Esophagus mucosa (tissue), 1 donor: ENCODE data around the gene EVPL. TPM values are rescaled to one million over a fixed set of nuclear protein-coding genes. Genes with fewer than 3 reads are reported as not detected.
"Not testable (repeated sequence)": the region's sequence is repeated elsewhere in the genome, so short reads cannot be mapped to it uniquely, and the experiment has no call there.

Experiments used
- ATAC-seq: fragments of 200-7000 bp; cut with Tn5 transposase; one replicate; pipeline ENCODE4 v1.9.1; 2020
- total RNA-seq: library from RNA; stranded (reverse); gene quantifications from one replicate; pipeline ENCODE4 v1.2.4, GENCODE V29; 2023
- donor health status: DM: yes; HTN: yes; CAD: no.

EVPL gene
- total RNA-seq, 1 donor from 2014 or later = 175 TPM

- ATAC-seq = peak; percentile 89
These were observed 30.2 kb downstream of the EVPL start for GRCh38 chr17:75996665-75997590.

GRCh38 chr17:75995385-75995925 is 31.7 kb downstream of the EVPL start:
- no peak for ATAC-seq

- no peak for ATAC-seq
These were observed 32.2 kb downstream of the EVPL start for GRCh38 chr17:75994802-75995370.

- ATAC-seq = no peak
These were observed 35.7 kb downstream of the EVPL start for GRCh38 chr17:75991396-75991795.

GRCh38 chr17:75987041-75987440 is 40.1 kb downstream of the EVPL start:
- ATAC-seq = no peak

- no peak for ATAC-seq
These were observed 41.1 kb downstream of the EVPL start for GRCh38 chr17:75985986-75986385.

GRCh38 chr17:75983501-75984181 is 43.5 kb downstream of the EVPL start:
- ATAC-seq = peak; percentile 50

- ATAC-seq = no peak
These were observed 46.0 kb downstream of the EVPL start for GRCh38 chr17:75981019-75981615.

GRCh38 chr17:75980188-75981018 is 46.7 kb downstream of the EVPL start:
- no peak for ATAC-seq

- no peak for ATAC-seq
These were observed 47.4 kb downstream of the EVPL start for GRCh38 chr17:75979705-75980187.

- peak; percentile 92 for ATAC-seq
These were observed 48.0 kb downstream of the EVPL start, which contains the start of the genes ACOX1 and TEN1 for GRCh38 chr17:75978938-75979704. TSS of gene ACOX1 (minus strand) at chr17:75979166. CDS start at chr17:75979073, 93 bp downstream. TSS of gene TEN1 (plus strand) at chr17:75979240. CDS start at chr17:75986193, 6,953 bp downstream.

- no peak for ATAC-seq
These were observed 50.8 kb downstream of the EVPL start for GRCh38 chr17:75976175-75976848.

GRCh38 chr17:75975757-75976174 is 51.3 kb downstream of the EVPL start:
- ATAC-seq = no peak

- not testable (repeated sequence) for ATAC-seq
These were observed 51.9 kb downstream of the EVPL start for GRCh38 chr17:75975187-75975586.

GRCh38 chr17:75970626-75971025 is 56.5 kb downstream of the EVPL start:
- no peak for ATAC-seq

GRCh38 chr17:75970011-75970523 is 57.0 kb downstream of the EVPL start:
- no peak for ATAC-seq

- ATAC-seq = not testable (repeated sequence)
These were observed 58.1 kb downstream of the EVPL start for GRCh38 chr17:75969044-75969443.

- no peak for ATAC-seq
These were observed 61.6 kb downstream of the EVPL start for GRCh38 chr17:75965468-75965867.

- no peak for ATAC-seq
These were observed 67.1 kb downstream of the EVPL start for GRCh38 chr17:75959839-75960511.
